SK-N-MC (cell line): ENCODE measurements around the gene INSIG2.

ENCODE experiments used
- EZH2 ChIP-seq: fragments of 200-600 bp; sonication (generic); IDR thresholded peaks from one replicate; pipeline ENCODE4 v1.6.1; 2017; ENCODE audit warnings: antibody characterized with exemption
- FOXP2 ChIP-seq: optimal IDR thresholded peaks from 2 replicates; pipeline ENCODE3; 2011; ENCODE audit warnings: mild to moderate bottlenecking, moderate library complexity; ENCODE audit not compliant: insufficient read depth; ENCODE audit errors: extremely low read length, control extremely low read depth
- POLR2AphosphoS5 ChIP-seq: IDR thresholded peaks from 2 replicates; pipeline ENCODE4 v1.6.1; 2012; ENCODE audit warnings: mild to moderate bottlenecking, low read depth, low read length, borderline replicate concordance

DNA sequence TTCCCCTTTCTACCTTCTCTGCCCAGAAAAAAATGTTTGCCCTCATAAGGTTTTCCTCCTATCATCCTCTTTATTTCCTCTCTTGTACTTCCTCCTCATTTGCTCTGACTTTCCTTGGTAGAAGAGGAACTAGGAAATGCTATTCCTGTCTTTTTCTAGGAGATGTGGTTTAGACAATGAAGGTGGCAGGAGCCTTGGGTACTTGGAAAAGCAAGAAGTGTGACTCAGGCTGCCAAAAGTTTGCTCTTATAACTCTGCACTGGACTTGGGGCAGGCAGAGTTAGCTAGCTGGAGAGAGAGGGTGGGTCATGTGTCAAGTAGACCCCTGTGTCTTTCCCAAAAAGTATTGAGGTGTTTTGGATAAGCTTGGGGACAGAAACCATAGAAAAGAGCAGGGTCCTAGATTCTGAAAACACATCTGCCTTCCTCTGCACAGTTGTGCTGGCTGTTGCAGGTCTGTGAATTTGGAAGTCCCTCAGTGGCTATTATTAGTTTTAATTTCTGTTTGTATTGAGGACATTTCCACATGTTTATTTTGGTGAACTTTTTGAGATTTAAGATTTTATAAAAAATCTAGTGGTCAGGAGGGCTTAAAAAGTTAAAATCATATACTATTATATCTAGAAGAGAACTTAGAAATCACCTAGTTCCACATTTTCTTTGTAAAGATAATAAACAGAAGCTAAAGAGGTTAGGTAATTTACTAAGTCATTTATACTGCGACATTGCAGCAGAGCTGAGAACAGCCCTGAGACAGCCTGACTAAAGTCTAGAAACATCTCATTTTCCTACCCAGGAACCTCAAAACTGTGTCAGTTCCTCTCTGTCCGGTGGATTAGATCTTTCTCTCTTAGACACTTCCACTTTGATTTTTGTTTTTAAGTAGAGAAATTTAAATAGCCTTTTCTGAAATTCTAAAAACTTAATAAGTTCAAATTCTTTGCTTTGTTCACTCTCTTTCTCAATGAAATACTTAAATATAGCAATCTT lies 16.0 kb downstream of the INSIG2 start:
- TF ChIP-seq EZH2 (no peak), POLR2AphosphoS5 (no peak), FOXP2 (no peak)
